Effector CD8-positive, alpha-beta T cell (primary cell): ENCODE results near the gene MOCOS.

Source experiments
- DNase-seq: peaks from one replicate; lab custom pipeline; 2025; lab: John Stamatoyannopoulos, UW

Gene MOCOS

GRCh38 chr18:36305375-36305774, 118.1 kb downstream of the MOCOS start:
- no peak for DNase-seq

GRCh38 chr18:36307513-36307912, 120.2 kb downstream of the MOCOS start:
- no peak for DNase-seq

- no peak for DNase-seq
Measured at GRCh38 chr18:36308711-36309435, 121.6 kb downstream of the MOCOS start.

GRCh38 chr18:36309436-36310391, 122.4 kb downstream of the MOCOS start:
- no peak for DNase-seq

GRCh38 chr18:36311026-36311570, 123.8 kb downstream of the MOCOS start:
- no peak for DNase-seq

- no peak for DNase-seq
Measured at GRCh38 chr18:36312806-36313395, 125.6 kb downstream of the MOCOS start.

GRCh38 chr18:36314098-36314497, 126.8 kb downstream of the MOCOS start:
- no peak for DNase-seq

- no peak for DNase-seq
Measured at GRCh38 chr18:36314754-36315153, 127.5 kb downstream of the MOCOS start.

- no peak for DNase-seq
Measured at GRCh38 chr18:36315736-36316135, 128.4 kb downstream of the MOCOS start.

- no peak for DNase-seq
Measured at GRCh38 chr18:36316246-36316645, 128.9 kb downstream of the MOCOS start.
